GM21576 (cell line): ENCODE data around the gene TLE7.
A peak's percentile ranks its signal among the peaks of the same experiment; 100 is the strongest.

ENCODE experiments used
- ATAC-seq: cut with Tn5 transposase; IDR thresholded peaks from one replicate; pipeline ENCODE4 v1.9.1; 2021; ENCODE audit warnings: mild to moderate bottlenecking, moderate library complexity; ENCODE audit not compliant: unreplicated experiment

Gene TLE7

GRCh38 chr16:71442051-71442440 is at the start of gene TLE7:
TLE7 (minus strand) TSS chr16:71442054; CDS start chr16:71433324, 8,730 bp downstream.
- no peak for ATAC-seq

- ATAC-seq, result no peak
These were observed 49.2 kb upstream of the TLE7 start for GRCh38 chr16:71491054-71491453.

GRCh38 chr16:71490361-71490760 is 48.5 kb upstream of the TLE7 start:
- ATAC-seq, result no peak

- ATAC-seq, result no peak
These were observed 47.3 kb upstream of the TLE7 start, which contains the start of gene ZNF19 for GRCh38 chr16:71489122-71489521. ZNF19 (minus strand) TSS chr16:71489324; CDS start chr16:71482114, 7,210 bp downstream.

GRCh38 chr16:71484006-71484893 is 42.4 kb upstream of the TLE7 start:
- ATAC-seq, result peak; percentile 89

GRCh38 chr16:71482569-71482968 is 40.7 kb upstream of the TLE7 start:
- ATAC-seq, result no peak

GRCh38 chr16:71480956-71481355 is 39.1 kb upstream of the TLE7 start:
- no peak for ATAC-seq

GRCh38 chr16:71479420-71479819 is 37.6 kb upstream of the TLE7 start:
- no peak for ATAC-seq

- ATAC-seq, result no peak
These were observed 34.7 kb upstream of the TLE7 start for GRCh38 chr16:71476457-71477124.

- no peak for ATAC-seq
These were observed 33.0 kb upstream of the TLE7 start for GRCh38 chr16:71474864-71475263.

GRCh38 chr16:71473891-71474290 is 32.0 kb upstream of the TLE7 start:
- no peak for ATAC-seq

GRCh38 chr16:71472931-71473330 is 31.1 kb upstream of the TLE7 start:
- ATAC-seq, result no peak

GRCh38 chr16:71472051-71472450 is 30.2 kb upstream of the TLE7 start:
- no peak for ATAC-seq

GRCh38 chr16:71467810-71468209 is 26.0 kb upstream of the TLE7 start:
- no peak for ATAC-seq

GRCh38 chr16:71464231-71464630 is 22.4 kb upstream of the TLE7 start:
- ATAC-seq, result no peak

GRCh38 chr16:71461686-71462648 is 20.1 kb upstream of the TLE7 start, which contains the start of gene ZNF23:
ZNF23 (minus strand) TSS chr16:71462247; CDS start chr16:71456796, 5,451 bp downstream.
- peak; percentile 95 for ATAC-seq

- ATAC-seq, result no peak
These were observed 19.1 kb upstream of the TLE7 start for GRCh38 chr16:71460941-71461340.

GRCh38 chr16:71460236-71460635 is 18.4 kb upstream of the TLE7 start:
- ATAC-seq, result no peak

GRCh38 chr16:71459510-71459909 is 17.7 kb upstream of the TLE7 start:
- ATAC-seq, result no peak

- no peak for ATAC-seq
These were observed 14.9 kb upstream of the TLE7 start for GRCh38 chr16:71456801-71457200.

- no peak for ATAC-seq
These were observed 11.2 kb upstream of the TLE7 start for GRCh38 chr16:71453036-71453435.
